Activated T-helper 17 cell treated with anti-CD3 and anti-CD28 coated beads, Interleukin-2, amount 50 U/mL, for 72 hours (primary cell): ENCODE data around the gene VPS33A. TPM values are rescaled to one million over a fixed set of nuclear protein-coding genes. Genes with fewer than 3 reads are reported as not detected.

Experiments used
- ATAC-seq: fragments of 150-1000 bp; cut with Tn5 transposase; replicated peaks from 2 replicates; pipeline ENCODE4 v1.10.0; 2021; ENCODE audit warnings: mild to moderate bottlenecking, moderate library complexity
- H3K27ac Mint-ChIP-seq: one replicate; pipeline ENCODE4 v1.8.0; 2022; ENCODE audit warnings: mixed read lengths
- H3K27me3 Mint-ChIP-seq: one replicate; pipeline ENCODE4 v1.8.0; 2022; ENCODE audit warnings: mixed read lengths
- H3K36me3 Mint-ChIP-seq: one replicate; pipeline ENCODE4 v1.8.0; 2022; ENCODE audit warnings: low read depth, mild to moderate bottlenecking, mixed read lengths
- H3K4me1 Mint-ChIP-seq: one replicate; pipeline ENCODE4 v1.8.0; 2022; ENCODE audit warnings: mixed read lengths
- H3K4me3 Mint-ChIP-seq: one replicate; pipeline ENCODE4 v1.8.0; 2022; ENCODE audit warnings: mild to moderate bottlenecking, mixed read lengths
- H3K9me3 Mint-ChIP-seq: one replicate; pipeline ENCODE4 v1.8.0; 2022; ENCODE audit warnings: mixed read lengths
- total RNA-seq, 2 donors: library from RNA; stranded (reverse); gene quantifications; one replicate each; pipeline ENCODE4 v1.2.3, GENCODE V29; 2022

The VPS33A gene
- total RNA-seq, 2 donors from 2014 or later, result 21.3 to 37.1 TPM

DNA sequence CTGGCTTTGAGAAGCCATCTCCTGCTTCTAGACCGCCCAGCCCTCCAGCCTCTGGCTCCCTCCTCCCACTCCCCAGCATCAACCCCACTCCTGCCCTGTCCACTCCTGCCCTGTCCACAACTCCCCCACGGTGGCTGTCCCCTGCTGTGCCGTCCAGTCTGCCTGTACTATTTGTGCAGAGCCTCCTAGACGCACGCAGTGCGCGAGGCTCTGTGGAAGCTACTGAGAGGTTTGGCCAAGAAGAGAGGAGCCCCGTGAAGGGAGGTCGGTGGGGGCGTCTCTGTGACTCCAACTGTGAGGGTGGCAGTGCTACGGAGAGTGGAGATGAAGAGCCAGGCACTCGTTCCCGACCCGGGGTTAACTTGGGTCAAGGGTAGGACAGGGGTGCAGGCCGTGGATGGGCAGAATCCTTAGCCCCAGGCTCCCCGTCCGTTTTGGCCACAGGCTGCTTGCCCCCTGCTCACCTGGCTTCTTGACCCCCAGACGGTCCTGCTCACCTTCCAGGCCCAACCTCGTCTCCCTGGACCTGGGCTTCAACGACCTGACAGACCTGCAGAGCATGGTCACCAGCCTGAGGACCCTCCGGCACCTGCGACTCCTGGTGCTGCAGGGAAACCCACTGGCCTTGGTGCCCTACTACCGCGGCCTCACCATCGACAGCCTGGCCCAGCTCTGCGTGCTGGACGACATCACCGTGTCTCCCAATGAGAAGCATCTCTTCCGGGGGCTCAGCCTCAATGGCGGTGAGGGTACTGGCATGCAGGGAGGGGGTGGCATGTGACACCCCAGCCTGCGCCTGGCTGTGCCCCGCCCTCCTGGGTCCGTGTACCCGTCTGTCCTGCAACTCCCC lies 76.4 kb downstream of the VPS33A start:
- Mint-ChIP-seq H3K27ac (no peak overlapping the region), H3K36me3 (no peaks in the 10 kb centered on the region), H3K4me1 (no peaks in the 10 kb centered on the region), H3K9me3 (no peaks in the 10 kb centered on the region), H3K27me3 (peaks cover 4% of the 10 kb centered on the region), H3K4me3 (no peak overlapping the region)
- ATAC-seq, result no peak

DNA sequence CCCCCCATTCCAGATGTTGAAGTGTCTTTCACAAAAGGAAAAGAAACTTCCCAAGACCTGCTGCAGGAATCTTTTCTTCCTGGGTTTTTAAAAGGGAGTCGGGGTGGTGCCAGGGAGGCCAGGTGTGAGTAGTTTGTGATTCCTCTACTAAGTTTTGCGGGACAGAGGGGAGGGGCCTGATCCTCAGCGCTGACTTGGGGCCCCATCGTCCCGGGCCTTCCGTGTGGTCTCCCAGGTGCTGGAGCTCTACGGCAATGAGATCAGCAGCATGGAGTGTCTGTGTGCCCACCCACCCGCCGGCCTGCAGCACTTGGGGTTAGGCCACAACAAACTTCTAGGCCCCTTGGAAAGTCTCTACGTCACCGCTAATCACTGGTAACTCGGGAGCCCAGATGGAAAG lies 78.8 kb downstream of the VPS33A start:
- no peak for ATAC-seq
- no peaks in the 10 kb centered on the region for H3K4me1 Mint-ChIP-seq
- peaks cover 4% of the 10 kb centered on the region for H3K27me3 Mint-ChIP-seq
- no peak overlapping the region for H3K4me3 Mint-ChIP-seq
- no peaks in the 10 kb centered on the region for H3K9me3 Mint-ChIP-seq
- no peaks in the 10 kb centered on the region for H3K36me3 Mint-ChIP-seq
- no peak overlapping the region for H3K27ac Mint-ChIP-seq

DNA sequence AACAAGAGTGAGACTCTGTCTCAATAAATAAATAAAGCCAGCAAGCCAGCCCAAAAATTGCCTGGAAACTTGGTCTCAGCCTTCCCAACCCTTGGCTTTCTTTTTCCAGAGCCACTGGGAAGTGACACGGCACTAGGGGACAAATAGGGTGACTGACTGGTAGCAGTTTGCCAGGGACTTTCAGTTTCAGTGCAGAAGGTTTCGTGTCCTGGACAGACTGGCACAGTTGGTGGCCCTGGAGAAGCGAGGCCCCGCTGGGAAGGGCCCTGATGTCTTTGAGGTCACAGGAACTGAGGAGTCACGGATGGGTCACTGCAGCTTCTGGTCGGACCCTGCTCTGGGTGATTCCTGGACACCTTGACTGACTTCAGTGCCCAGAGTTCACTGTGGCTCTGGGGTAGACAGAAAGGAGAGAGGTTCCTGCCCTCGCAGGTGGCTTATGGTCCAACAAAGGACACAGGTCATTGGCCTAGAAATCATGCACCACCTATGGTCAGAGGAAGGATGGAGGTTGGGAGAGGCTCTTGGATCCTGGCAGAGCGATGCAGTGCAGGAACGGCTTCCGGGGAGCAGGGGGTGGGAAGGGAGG lies 80.7 kb downstream of the VPS33A start:
- Mint-ChIP-seq H3K27me3 (peaks cover 2% of the 10 kb centered on the region), H3K9me3 (no peaks in the 10 kb centered on the region), H3K36me3 (no peaks in the 10 kb centered on the region), H3K27ac (no peak overlapping the region), H3K4me1 (no peaks in the 10 kb centered on the region), H3K4me3 (no peak overlapping the region)
- ATAC-seq, result no peak

DNA sequence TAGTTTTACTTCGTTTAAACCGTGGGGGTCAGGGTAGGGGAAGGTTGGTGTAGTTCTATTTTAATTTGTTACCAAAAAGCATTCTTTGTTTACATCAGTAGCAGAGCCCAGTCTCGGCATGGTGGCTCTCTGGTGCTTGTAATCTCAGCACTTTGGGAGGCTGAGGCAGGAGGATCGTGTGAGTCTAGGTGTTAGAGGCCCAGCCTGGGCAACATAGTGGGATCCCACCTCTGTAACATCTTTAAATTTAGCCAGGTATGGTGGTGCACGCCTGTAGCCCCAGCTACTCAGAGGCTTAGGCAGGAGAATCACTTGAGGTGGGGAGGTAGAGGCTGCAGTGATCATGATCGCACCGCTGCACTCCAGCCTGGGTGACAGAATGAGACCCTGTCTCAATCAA lies 81.2 kb downstream of the VPS33A start:
- H3K27ac Mint-ChIP-seq, result no peak overlapping the region
- ATAC-seq, result no peak
- H3K4me1 Mint-ChIP-seq, result no peaks in the 10 kb centered on the region

DNA sequence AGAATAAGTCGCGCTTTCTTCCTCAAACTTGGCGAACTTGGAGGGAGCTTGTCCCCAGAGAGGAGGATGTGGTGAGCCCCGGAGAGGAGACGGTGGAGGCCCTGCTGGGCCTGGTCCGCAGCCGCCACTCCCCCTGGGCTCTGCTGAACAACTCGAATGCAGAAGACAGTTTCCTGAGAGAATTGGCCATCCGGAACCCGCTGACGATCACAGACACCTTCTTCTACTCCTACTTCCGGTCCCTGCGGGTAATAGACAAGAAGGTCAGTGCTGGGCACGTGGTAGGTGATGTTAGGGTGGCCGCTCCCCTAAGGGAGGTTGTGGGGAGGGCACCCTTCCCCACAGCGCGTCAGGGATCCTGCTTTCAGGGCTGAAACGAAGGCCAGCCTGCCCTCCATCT lies 81.8 kb downstream of the VPS33A start:
- H3K27me3 Mint-ChIP-seq, result peaks cover 2% of the 10 kb centered on the region
- H3K4me3 Mint-ChIP-seq, result peak overlapping the region; percentile 40
- no peaks in the 10 kb centered on the region for H3K9me3 Mint-ChIP-seq
- H3K36me3 Mint-ChIP-seq, result no peaks in the 10 kb centered on the region
- no peak overlapping the region for H3K27ac Mint-ChIP-seq
- ATAC-seq, result no peak
- no peaks in the 10 kb centered on the region for H3K4me1 Mint-ChIP-seq

More for the DNA sequence above, 81.2 kb downstream of the VPS33A start:
- no peaks in the 10 kb centered on the region for H3K36me3 Mint-ChIP-seq
- H3K4me3 Mint-ChIP-seq, result no peak overlapping the region
- no peaks in the 10 kb centered on the region for H3K9me3 Mint-ChIP-seq
- H3K27me3 Mint-ChIP-seq, result peaks cover 2% of the 10 kb centered on the region

DNA sequence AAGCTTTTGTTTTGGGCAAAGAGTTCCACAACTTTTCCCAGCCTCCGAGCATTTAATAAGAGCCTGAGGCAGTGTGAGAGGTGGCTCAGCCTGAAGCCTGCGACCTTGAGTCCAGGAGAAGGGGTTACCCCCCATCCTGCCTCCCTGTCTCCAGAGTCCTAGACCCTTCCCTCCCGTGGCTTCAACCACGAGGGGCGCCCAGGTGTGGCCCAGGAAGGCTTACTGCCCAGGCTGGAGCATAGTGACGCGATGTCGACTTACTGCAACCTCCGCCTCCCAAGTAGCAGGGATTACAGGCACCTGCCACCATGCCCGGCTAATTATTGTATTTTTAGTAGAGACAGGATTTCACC lies 82.7 kb downstream of the VPS33A start:
- no peak overlapping the region for H3K27ac Mint-ChIP-seq
- H3K4me3 Mint-ChIP-seq, result peak overlapping the region; percentile 56
- ATAC-seq, result no peak
- peaks cover 2% of the 10 kb centered on the region for H3K27me3 Mint-ChIP-seq
- H3K4me1 Mint-ChIP-seq, result no peaks in the 10 kb centered on the region
- H3K36me3 Mint-ChIP-seq, result no peaks in the 10 kb centered on the region
- H3K9me3 Mint-ChIP-seq, result no peaks in the 10 kb centered on the region

DNA sequence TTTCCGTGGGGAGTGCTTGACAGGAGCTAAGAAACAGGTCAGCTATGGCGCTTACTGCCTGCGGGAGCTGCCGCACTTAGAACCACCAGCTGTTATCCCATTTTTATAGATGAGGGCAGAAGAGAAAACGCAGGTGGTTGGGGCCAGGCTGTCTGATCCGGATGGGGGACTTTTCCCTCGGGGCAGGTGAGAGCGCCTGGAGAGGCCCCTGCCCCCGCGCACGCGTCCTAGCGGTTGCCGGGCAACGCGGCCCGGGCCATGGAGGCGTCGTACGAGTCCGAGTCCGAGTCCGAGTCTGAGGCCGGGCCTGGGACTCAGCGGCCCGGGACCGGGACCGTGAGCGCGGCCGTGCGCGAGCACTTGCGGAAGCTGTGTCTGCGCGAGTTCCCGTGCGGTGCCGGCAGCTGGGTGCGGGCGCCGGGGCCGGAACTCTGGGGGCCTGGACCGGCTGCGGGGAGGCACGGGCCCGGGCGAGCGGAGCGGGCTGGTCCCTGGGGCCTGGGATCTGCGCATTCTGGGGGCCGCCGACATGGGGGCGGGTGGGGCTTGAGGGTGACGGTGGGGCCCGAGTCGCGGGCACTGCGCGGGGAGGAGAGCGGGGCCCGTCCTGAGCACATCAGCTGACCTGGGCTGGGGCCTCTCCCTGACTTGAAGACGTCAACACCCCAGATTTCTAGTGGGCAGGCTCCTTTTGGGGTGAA lies 83.3 kb downstream of the VPS33A start, which contains the start of gene LRRC43:
TSS of gene LRRC43 (plus strand) at position 237 of the 701 bp plus-strand sequence. CDS start at position 259, 22 bp downstream.
- peak; percentile 64 for ATAC-seq
- H3K4me3 Mint-ChIP-seq, result peak within 1 kb of the TSS; percentile 56
- H3K4me1 Mint-ChIP-seq, result no peaks in the 10 kb centered on the region
- H3K36me3 Mint-ChIP-seq, result no peaks in the 10 kb centered on the region
- no peak within 1 kb of the TSS for H3K27ac Mint-ChIP-seq
- H3K9me3 Mint-ChIP-seq, result no peaks in the 10 kb centered on the region
- peaks cover 2% of the 10 kb centered on the region for H3K27me3 Mint-ChIP-seq

Other genes starting within 250 kb of the VPS33A start
- gene BCL7A, start 244.6 kb downstream of the VPS33A start, total RNA-seq, result 1 to 10 TPM in 1 of 2 donors, under 1 TPM in 1; 0.82 to 1.1 TPM
- 10 to 100 TPM; 19.7 to 28.9 TPM for gene MLXIP, start 187.7 kb downstream of the VPS33A start, total RNA-seq
- not detected for gene IL31, start 92.3 kb downstream of the VPS33A start, total RNA-seq
- not detected for gene LRRC43, start 83.4 kb downstream of the VPS33A start, total RNA-seq
- 1 to 10 TPM in 1 of 2 donors, under 1 TPM in 1; 0.48 to 5.3 TPM for gene B3GNT4, start 62.8 kb downstream of the VPS33A start, total RNA-seq
- gene DIABLO, start 40.4 kb downstream of the VPS33A start, total RNA-seq, result 10 to 100 TPM; 44.0 to 50.5 TPM
- gene CLIP1, start 156.2 kb upstream of the VPS33A start, total RNA-seq, result 10 to 100 TPM; 61.0 to 86.1 TPM
- 10 to 100 TPM; 33.6 to 37.0 TPM for gene ZCCHC8, start 234.4 kb upstream of the VPS33A start, total RNA-seq